ENCODE results near the gene GSKIP. TPM values are rescaled to one million over a fixed set of nuclear protein-coding genes. Genes with fewer than 3 reads are reported as not detected.
"Not testable (repeated sequence)": the region's sequence is repeated elsewhere in the genome, so short reads cannot be mapped to it uniquely, and the experiment has no call there.

GSKIP gene, protein sequence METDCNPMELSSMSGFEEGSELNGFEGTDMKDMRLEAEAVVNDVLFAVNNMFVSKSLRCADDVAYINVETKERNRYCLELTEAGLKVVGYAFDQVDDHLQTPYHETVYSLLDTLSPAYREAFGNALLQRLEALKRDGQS
- 12.1 and 14.3 TPM in 2 replicates for polyA plus RNA-seq (2014; cell fraction: cytosol; rRNA removed)
- polyA plus RNA-seq (2014; cell fraction: nucleus; rRNA removed), result 8.2 and 12.7 TPM in 2 replicates

DNA sequence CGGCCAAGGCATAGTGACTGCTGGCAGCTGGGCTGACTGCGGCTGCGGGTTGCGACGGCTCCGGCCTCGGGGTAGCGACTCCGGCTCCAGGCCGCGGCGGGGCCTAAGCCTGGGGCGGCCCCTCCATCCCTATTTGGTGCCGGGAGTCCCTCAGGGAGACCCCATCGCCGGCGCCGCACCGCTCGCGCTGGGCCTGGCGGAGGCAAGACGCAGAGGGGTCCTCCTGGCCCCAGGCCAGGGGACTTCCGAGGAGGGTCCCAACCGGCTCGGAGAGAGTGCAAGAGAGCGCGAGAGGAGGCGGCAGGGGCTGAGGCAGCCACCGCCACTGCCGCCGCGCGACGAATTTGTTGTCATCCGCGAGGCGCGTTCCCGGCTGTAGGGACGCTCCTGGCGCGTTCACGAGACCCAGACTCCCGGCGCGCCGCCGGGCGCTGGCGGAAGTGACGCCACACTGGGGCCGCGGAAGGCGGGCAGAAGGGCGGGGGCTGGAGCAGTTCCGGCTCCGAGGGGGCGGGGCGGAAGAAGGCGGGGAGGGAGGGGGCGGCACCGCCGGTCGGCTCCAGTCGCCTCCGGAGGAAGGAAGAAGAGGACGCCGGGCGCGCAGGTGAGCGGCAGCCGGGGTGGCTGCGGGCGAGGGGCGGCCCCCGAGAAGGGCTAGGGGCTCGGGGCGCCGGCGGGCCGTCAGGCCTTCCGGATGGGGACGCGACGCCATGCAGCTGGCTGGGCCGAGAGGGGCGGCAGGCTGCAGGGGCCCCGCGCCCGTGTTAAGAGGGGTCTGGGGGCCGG is at the start of gene GSKIP, which contains the start of gene ATG2B:
TSS of gene GSKIP (plus strand) at position 562 of the 786 bp plus-strand sequence. CDS start 18,722 bp downstream, outside the sequence.
TSS of gene ATG2B (minus strand) at position 377 of the 786 bp plus-strand sequence. CDS start at position 12, 365 bp downstream.
- DNase-seq (ENCODE audit: low spot score), result peak; percentile 78

DNA sequence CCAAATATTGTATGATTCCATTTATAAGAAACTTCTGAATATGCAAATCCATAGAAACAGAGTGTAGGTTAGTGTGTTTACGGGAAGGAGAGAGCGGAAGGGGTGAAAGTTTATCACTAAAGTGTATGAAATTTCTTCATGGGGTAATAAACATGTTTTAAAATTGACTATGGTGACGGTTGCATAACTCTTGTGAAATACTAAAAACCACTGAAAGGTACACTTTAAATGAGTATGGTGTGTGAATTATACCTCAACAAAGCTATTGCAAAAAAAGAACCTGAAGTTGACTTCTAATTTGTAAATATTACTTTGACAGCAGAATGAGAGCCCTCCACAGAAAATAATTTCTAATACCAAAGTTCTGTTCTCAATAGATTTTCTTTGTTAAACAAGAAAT is 47.2 kb upstream of the GSKIP start:
- no peak for DNase-seq (ENCODE audit: low spot score)

DNA sequence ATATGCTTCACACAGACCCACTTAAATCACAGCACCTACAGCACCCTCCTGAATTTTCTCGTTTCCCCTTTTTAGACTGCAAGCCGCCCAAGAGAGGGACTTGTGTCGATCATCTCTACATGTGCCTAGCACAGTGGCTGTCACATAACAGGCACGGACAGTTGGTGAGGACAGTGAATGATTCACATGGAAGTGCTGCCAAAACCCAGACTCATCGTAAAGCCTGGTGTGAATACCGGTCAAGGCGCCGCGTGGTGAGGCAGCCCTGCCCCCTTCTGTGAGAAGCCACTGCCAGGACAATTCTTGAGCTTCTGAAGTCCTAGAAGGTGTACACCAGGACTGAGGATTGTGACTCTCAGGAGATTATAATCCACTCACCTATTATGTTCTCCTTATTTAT is 44.5 kb upstream of the GSKIP start:
- DNase-seq (ENCODE audit: low spot score), result no peak

DNA sequence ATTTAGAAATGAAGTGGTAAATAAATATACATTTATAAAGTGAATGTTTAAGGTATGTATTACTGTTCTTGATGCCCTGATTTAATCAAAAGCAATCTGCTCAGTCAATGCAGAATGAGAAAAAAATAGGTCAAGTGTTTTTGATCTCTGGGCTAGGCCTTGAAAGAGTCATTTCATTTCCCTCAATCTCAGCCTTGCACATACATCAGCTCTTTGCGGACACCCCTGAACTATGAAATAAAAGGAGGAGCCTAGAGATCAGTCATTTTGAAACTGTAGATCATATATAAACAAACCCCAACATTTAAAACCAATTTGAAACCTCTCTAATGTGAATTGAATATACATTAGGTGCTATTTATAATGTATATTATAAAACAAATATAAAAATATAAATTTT is 42.7 kb upstream of the GSKIP start:
- no peak for DNase-seq (ENCODE audit: low spot score)

DNA sequence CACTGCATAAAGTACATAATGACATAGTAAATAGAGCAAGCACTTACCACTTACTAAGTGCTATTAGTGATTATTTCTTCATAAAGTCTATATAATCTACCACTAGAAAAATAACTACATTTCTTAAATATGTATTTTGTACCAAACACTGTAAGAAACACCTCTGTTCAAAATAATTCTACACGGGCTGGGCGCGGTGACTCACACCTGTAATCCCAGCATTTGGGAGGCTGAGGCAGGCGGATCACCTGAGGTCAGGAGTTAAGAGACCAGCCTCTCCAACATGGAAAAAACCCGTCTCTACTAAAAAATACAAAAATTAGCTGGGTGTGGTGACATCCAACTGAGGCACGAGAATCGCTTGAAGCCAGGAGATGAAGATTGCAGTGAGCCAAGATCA is 39.1 kb upstream of the GSKIP start:
- no peak for DNase-seq (ENCODE audit: low spot score)

DNA sequence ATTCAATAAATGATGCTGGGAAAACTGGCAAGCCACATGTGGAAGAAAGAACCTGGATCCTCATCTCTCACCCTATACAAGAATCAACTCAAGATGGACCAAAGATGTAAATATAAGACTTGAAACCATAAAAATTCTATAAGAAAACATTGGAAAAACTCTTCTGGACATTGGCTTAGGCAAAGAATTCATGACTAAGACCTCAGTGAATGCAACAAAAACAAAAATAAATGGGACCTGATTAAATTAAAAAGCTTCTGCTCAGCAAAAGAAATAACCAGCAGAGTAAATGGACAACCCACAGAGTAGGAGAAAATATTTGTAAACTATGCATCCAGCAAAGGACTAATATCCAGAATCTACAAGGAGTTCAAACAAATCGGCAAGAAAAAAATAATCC is 24.8 kb upstream of the GSKIP start:
- DNase-seq (ENCODE audit: low spot score), result no peak

DNA sequence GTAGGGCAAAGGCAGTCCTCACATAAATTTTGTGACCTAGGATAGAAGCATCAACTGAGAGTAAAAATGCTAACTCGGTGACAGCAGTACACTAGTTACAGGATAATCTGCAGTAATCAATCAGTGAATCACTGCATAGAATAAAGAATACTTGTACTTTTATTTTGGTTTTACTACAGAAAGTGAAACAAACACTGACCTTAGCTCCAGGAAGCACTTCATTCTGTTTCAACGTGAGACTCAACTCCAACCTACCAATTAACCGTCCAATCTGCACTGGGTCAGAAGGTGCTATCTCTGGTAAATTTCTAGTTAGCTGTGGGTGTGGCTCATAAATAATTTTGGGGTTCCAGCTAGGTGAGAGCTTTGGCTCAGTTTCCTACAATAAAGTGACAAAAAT is 22.0 kb upstream of the GSKIP start:
- DNase-seq (ENCODE audit: low spot score), result no peak

DNA sequence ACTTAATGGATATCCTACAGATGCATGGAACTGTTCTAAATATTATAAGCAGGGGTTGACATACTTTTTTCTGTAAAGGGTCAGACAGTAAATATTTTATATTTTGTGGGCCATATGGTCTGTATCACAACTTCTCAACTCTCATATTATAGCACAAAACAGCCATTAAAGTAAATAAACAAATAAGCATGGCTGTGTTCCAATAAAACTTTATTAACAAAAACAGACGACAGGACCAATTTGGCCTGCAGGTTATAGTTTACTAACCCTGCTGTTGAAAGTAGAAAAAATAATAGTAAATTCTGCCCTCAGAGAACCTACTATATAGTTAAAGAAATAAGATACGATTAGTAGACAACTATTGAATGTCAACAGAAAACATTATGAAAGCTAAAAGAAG is 17.7 kb upstream of the GSKIP start:
- no peak for DNase-seq (ENCODE audit: low spot score)

DNA sequence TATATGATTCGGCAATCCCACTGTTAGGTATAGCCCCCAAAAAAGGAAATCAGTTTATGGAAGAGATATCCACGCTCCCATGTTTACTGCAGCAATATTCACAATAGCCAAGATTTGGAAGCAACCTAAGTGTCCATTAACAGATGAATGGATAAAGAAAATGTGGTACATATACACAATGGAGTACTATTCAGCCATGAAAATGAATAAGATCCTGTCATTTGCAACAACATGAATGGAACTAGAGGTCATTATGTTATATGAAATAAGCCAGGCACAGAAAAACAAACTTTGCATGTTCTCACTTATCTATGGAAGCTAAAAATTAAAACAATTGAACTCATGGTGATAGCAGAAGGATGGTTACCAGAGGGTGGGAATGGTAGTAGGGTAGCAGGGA is 15.4 kb upstream of the GSKIP start:
- not testable (repeated sequence) for DNase-seq (ENCODE audit: low spot score)

DNA sequence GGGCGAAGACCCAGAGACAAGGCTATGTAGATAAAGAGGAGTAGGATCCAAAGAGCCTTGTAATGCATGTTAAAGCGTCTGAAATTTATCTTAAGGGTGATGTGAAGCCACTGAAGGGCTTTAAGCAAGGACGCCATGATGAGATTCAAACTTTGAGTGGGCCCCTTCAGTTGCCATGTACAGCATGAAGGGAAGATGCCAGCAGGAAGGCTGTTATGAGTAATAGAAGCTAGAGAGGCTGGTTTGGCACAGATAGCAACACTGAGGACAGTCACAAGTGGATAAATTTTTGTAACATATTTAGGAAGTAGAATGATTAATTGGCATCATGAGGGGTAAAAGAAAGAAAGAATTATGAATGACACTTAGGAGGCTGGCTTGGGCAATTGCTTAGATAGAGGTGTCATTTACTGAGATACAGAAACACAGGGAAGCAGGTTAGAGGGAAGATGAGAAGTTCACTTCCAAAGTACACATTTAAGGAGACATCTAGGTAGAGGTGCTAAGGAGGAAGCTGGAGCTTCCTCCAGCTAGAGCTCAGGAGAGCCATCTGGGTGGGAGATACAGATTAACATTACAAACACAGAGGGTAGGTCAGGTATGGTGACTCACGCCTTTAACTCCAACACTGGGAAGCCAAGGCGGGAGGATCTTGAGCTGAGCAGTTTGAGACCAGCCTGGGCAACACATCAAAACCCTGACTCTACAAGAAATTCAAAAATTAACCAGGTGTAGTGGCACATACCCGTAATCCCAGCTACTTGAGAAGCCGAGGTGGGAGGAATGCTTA is 13.8 kb upstream of the GSKIP start:
- no peak for DNase-seq (ENCODE audit: low spot score)

DNA sequence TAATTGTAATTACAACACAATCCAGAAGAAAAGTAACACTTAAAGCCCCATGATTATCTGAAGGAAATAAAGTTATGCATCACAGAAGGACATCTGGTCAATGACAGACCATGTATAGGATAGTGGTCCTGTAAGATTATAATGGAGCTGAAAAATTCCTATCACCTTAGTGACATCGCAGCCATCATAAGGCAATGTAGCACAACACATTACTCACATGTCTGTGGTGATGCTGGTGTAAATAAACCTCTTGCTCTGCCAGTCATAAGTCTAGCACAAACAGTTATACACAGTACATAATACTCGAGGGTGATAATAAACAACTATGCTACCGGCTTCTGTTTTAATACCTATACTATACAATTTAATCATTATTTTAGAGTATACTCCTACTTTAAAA is 11.3 kb upstream of the GSKIP start:
- DNase-seq (ENCODE audit: low spot score), result no peak

DNA sequence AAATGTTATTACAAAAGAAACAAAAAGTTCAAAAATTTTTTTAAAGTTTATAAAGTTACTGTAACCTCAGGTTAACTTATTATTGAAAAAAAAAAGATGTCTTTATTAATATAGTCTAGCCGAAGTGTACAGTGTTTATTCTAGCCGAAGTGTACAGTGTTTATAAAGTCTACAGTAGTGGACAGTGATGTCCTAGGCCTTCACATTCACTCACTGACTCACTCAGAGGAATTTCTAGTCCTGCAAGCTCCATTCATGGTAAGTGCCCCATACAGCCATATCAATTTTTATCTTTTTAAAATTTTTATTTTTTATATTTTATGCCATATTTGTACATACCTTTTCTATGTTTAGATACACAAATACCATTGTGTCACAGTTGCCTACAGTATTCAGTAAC is 10.6 kb upstream of the GSKIP start:
- DNase-seq (ENCODE audit: low spot score), result no peak

DNA sequence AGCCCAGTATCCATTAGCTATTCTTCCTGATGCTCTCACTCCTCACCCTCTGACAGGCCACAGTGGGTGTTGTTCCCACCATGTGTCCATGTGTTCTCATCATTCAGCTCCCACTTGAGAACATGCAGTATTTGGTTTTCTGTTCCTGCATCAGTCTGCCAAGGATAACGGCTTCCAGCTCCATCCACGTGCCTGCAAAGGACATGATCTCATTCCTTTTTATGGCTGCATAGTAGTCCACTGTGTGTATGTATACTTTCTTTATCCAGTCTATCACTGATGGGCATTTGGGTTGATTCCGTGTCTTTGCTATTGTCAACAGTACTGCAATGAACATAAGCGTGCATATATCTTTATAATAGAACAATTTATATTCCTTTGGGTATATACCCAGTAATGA is 9.1 kb upstream of the GSKIP start:
- no peak for DNase-seq (ENCODE audit: low spot score)

DNA sequence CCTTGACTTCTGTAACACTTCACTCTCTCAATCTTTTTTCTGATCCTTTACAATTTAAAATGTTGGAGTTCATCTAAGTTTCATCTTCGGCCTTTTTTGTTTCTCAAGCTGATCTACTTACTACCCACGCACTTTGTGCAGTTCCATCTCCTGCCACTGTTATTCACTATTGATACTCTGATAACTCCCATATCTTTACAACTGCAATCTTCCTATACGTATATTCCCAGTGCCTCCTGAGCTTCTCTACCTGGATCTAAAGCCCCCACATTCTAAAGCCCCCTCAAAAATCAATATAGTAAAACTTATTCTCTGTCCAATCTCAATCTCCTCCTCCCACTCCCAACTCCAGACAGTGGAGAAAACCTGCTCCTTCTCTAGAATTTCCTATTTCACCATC is 6.1 kb upstream of the GSKIP start:
- DNase-seq (ENCODE audit: low spot score), result no peak

DNA sequence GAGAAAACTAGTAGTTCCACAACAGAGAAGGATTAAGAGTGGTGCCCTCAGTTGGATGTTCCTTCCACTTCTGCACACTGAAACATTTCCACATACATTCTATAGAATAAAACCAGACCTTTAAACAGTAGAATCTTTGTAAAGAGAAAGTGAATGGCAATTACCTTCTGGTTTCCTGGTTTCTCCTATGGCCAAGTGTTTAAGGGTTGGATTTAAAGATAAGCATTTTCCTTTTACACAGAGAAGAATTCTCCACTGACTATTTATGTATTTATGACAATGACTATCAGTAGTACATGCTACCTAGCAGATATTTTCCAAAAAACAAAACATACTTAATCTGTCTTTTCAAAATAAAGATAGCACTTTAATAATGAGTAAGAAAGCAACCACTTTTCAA is 3.4 kb upstream of the GSKIP start:
- DNase-seq (ENCODE audit: low spot score), result no peak

DNA sequence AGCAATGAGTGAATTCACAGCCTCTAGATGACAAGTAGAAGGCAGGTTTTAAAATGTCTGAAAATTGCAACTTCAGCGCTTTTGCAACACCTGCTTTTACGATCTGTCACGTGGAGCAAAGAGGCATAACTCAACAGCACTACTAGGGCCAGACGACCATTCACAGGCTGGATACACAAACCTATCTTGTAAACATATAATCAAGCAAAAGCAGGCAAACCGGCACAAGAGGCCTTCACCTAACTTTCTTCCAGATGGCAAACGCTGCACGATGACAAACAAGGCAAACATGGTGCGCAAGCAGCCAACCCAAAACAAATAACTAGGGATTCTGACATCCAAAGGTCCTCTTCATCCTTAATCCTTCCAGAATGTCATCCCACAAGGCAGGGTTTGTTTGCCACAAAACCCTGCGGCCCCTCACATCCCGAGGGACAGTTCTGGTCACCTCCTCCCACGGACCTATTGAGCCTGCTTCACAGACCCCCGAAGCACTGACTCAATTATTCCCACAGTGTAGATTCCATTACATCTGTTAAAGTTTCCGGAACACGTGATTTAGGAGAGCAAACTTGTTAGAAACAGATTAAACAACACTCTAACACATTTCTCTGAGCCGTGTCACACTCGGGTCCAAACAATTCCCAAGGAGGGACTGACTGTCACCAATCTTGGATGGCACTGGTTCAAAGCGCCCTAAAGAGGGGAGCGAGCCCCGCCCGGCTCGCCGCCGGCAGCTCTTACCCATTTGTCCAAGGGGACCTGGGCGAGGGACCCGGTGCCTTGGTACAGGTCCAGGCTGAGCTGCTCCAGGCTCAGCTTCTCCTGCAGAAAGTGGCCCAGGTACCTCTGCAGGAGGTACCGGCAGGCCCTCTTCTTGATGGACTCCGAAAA is 1.0 kb upstream of the GSKIP start:
- peak; percentile 1 for DNase-seq (ENCODE audit: low spot score)

DNA sequence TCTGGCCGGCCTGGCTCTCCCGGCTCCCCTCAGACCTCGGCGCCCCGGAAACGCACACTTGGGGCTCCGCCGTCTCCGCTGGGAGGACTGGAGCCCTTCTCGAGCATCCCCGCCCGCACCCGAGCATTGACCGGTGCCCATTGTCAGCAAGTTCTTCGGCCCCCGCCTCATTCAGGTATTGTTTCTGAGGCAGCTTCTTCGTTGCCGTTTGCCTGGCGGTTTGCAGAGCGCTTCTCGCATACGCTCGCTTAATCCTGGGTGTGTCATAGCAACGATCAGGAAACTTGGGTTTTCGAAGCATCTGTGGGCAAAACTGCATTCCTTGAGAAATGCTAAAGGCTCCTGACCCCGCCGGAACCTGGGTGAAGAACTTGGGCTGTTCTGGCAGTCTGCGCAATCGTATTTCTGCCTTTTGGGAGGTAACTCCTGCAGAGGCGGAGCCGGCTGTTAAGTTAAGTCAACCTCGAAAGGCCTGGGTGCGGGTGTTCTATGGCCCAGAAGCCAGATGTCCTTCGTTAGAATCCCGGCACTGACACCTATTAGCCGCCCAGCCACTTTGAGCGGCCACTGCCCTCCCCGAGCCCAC is 518 bp downstream of the GSKIP start:
- DNase-seq (ENCODE audit: low spot score), result peak; percentile 10

DNA sequence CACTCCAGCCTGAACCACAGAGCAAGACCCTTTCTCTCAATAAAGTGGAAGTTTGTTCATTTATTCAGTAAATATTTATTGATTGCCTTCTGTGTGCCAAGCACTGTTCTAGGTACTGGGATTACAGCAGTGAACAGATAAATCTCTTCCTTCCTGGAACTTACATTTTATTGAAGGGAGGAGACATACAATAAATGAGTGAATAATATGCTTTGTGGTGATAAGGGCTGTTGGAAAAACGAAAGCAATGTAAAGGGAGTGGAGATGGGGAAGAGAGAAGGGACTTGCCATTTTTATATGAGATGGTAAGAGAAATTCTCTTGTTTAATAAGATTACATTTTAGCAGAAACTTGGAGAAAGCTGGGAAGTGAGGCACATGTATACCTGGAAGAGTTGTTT is 1.6 kb downstream of the GSKIP start:
- no peak for DNase-seq (ENCODE audit: low spot score)

DNA sequence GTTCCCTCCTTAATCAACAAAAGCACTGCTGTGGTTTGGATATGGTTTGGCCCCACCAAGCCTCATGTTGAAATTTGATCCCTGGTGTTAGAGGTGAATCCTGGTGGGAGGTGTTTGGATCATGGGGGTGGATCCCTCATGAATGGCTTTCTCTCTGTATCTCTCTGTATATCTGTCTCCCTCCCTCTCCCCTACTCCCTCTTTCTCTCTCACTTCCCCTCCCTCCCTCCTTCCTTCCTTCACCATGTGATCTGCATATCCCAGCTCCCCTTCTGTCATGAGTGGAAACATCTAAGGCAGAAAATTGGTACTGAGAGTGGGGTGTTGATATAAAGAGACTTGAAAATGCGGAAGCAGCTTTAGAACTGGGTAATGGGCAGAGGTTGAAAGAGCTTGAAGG is 5.2 kb downstream of the GSKIP start:
- no peak for DNase-seq (ENCODE audit: low spot score)

DNA sequence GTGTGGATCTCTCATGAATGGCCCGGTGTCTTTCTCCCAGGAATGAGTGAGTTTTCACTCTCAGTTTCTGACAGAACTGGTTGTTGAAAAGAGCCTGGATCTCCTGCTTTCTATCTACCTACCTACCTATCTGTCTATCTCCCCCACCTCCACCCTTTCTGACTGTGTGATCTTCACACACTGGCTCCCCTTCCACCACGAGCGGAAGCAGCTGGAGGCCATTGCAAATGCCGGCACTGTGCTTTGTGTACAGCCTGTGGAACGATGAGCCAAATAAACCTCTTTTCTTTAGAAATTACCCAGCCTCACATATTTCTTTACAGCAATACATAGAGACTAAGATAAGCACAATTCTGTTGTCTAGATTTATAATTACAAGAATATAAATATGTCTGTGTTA is 7.2 kb downstream of the GSKIP start:
- no peak for DNase-seq (ENCODE audit: low spot score)

DNA sequence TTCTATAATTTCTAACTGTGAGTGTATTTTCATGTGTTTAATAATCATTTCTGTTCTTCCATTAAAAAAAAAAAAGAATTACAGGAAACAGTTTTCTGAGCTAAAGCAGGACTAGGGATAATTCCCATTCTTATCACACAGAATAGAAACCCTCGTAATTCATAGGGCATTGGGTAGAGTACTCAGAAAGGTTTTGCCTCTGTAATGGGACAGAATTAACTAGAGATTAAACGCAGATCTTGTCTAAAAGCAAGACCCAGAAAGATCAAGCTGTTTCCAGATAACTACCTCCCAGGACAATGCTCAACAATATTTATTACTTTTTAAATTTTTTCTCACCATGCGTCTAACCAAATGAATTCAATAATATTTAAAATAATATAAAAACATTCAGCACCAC is 10.2 kb downstream of the GSKIP start:
- DNase-seq (ENCODE audit: low spot score), result no peak

All from SK-N-DZ (cell line).